DMS153 (cell line): ENCODE results near the gene FARS2.
"Not testable (repeated sequence)": the region's sequence is repeated elsewhere in the genome, so short reads cannot be mapped to it uniquely, and the experiment has no call there.

Experiments
- DNase-seq: peaks from one replicate; lab custom pipeline; 2025; lab: John Stamatoyannopoulos, UW

Gene FARS2

GRCh38 chr6:5699064-5699463 lies 437.8 kb downstream of the FARS2 start:
- not testable (repeated sequence) for DNase-seq

- no peak for DNase-seq
Measured at GRCh38 chr6:5701174-5701573, 439.9 kb downstream of the FARS2 start.

- DNase-seq: no peak
Measured at GRCh38 chr6:5704708-5705107, 443.4 kb downstream of the FARS2 start.

GRCh38 chr6:5705252-5705651 lies 443.9 kb downstream of the FARS2 start:
- no peak for DNase-seq

GRCh38 chr6:5706124-5707033 lies 445.1 kb downstream of the FARS2 start:
- no peak for DNase-seq

- DNase-seq: no peak
Measured at GRCh38 chr6:5707281-5708045, 446.1 kb downstream of the FARS2 start.

- DNase-seq: no peak
Measured at GRCh38 chr6:5710516-5710915, 449.2 kb downstream of the FARS2 start.

GRCh38 chr6:5710936-5711335 lies 449.6 kb downstream of the FARS2 start:
- no peak for DNase-seq

- DNase-seq: no peak
Measured at GRCh38 chr6:5712349-5713215, 451.3 kb downstream of the FARS2 start.

GRCh38 chr6:5713519-5713918 lies 452.2 kb downstream of the FARS2 start:
- no peak for DNase-seq

- no peak for DNase-seq
Measured at GRCh38 chr6:5718231-5718947, 457.1 kb downstream of the FARS2 start.

GRCh38 chr6:5723841-5724691 lies 462.8 kb downstream of the FARS2 start:
- DNase-seq: no peak

- DNase-seq: no peak
Measured at GRCh38 chr6:5724911-5725310, 463.6 kb downstream of the FARS2 start.

GRCh38 chr6:5726976-5727718 lies 465.8 kb downstream of the FARS2 start:
- DNase-seq: no peak

- no peak for DNase-seq
Measured at GRCh38 chr6:5728351-5729079, 467.2 kb downstream of the FARS2 start.

- peak; percentile 82 for DNase-seq
Measured at GRCh38 chr6:5729080-5729434, 467.7 kb downstream of the FARS2 start.

- no peak for DNase-seq
Measured at GRCh38 chr6:5729813-5730517, 468.7 kb downstream of the FARS2 start.

GRCh38 chr6:5730585-5731263 lies 469.4 kb downstream of the FARS2 start:
- DNase-seq: no peak
